Sigmoid colon (tissue), 7 donors: ENCODE data around the gene ZNF710. TPM values are rescaled to one million over a fixed set of nuclear protein-coding genes. Genes with fewer than 3 reads are reported as not detected.

Source experiments
- DNase-seq: peaks from one replicate; pipeline ENCODE4 v3.0.0-alpha.2; 2019
- H3K27ac ChIP-seq, 4 donors: fragments of 200-600 bp; sonication (generic); one replicate each; pipeline ENCODE4 v1.5.1; 2016 to 2019; ENCODE audit warnings: mild to moderate bottlenecking in 1 of 4
- H3K27me3 ChIP-seq, 3 donors: fragments of 200-600 bp; sonication (generic); one replicate each; pipeline ENCODE4 v1.5.1; 2019; ENCODE audit warnings: mild to moderate bottlenecking in 1 of 3
- H3K36me3 ChIP-seq, 4 donors: fragments of 200-600 bp; sonication (generic); one replicate each; pipeline ENCODE4 v1.5.1; 2016 to 2019
- H3K4me1 ChIP-seq, 4 donors: fragments of 200-600 bp; sonication (generic); one replicate each; pipeline ENCODE4 v1.5.1; 2017 to 2019
- H3K4me3 ChIP-seq, 4 donors: fragments of 200-600 bp; sonication (generic); one replicate each; pipeline ENCODE4 v1.5.1; 2017 to 2019; ENCODE audit warnings: mild to moderate bottlenecking in 2 of 4, moderate library complexity in 1 of 4
- H3K9me3 ChIP-seq, 4 donors: fragments of 200-600 bp in 3 of 4; sonication (generic) in 3 of 4; one replicate each; pipeline versions ENCODE4 v1.5.1 to v1.6.1; 2013 to 2019
- EP300 ChIP-seq, 4 donors: sonication (generic); formaldehyde crosslinking; IDR thresholded peaks; one replicate each; pipeline ENCODE4 v1.6.1; 2017; ENCODE audit warnings: antibody characterized with exemption in 4 of 4
- POLR2A ChIP-seq, 2 donors: fragments of 450-650 bp; IDR thresholded peaks; one replicate each; pipeline ENCODE4 v1.6.1; 2016; ENCODE audit warnings: antibody characterized with exemption in 2 of 2, mild to moderate bottlenecking in 2 of 2, moderate library complexity in 2 of 2
- POLR2AphosphoS5 ChIP-seq, 4 donors: sonication (generic); formaldehyde crosslinking; IDR thresholded peaks; one replicate each; pipeline ENCODE4 v1.6.1; 2017; ENCODE audit warnings: antibody characterized with exemption in 4 of 4
- WGBS, 2 donors: extraction: QIAGEN DNeasy Blood & Tissue Kit; methylation state at CpG; one replicate each; pipeline ENCODE4 v1.1.7; 2013; 5-methylcytosine and 5-hydroxymethylcytosine counted together
- intact Hi-C: fragments of 100-400 bp; cut with DNase I; formaldehyde crosslinking; loops from one replicate; pipeline ENCODE4 v1.15.1; 2023
- polyA plus RNA-seq, 3 donors: library from polyadenylated mRNA; stranded (reverse); fragments of 200-250 nt; gene quantifications; one replicate each; pipeline ENCODE4 v1.2.3, GENCODE V29; 2013
- total RNA-seq, 4 donors: library from RNA; depleted of rRNA; stranded (reverse); fragments of >200 nt; gene quantifications; one replicate each; pipeline ENCODE4 v1.1.0, GENCODE V29; 2016
- TF ChIP-seq, protein P1 (sequence below), 4 experiments: fragments of 450-650 bp in 3 of 4; fragments of 200-600 bp in 1 of 4; IDR thresholded peaks; one replicate each; pipeline ENCODE4 v1.5.1; 2016 to 2019; ENCODE audit warnings: antibody characterized with exemption in 4 of 4, mild to moderate bottlenecking in 3 of 4, moderate library complexity in 2 of 4
- donor health status: healthy with polysubstance abuse.
- donor health status: Bipolar disorder and iron deficiency.
- donor health status: healthy.

The ZNF710 gene
- total and polyA plus RNA-seq, 7 donors: 5.3 to 28.2 (median 10.0) TPM

DNA sequence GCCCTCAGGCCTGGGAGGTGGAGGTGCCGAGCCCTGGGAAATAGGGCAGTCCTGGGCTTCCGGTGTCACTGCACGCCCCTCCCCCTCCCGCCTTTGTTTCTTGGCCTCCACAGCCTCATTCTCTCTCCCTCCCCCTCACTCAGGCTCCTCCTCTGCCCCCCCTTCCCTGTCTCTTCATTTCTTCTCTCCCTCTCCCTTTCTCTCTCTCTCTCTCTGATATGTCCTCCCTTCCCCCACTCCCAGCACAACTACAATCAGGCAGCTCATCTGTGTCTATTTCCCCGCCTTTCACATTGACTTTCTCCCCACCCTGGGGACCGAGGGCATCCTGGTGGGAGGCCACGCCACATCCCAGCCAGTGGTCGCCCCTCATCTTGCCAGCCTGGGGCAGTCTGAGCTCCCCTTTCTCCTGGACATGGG, 60.9 kb downstream of the ZNF710 start:
- TF ChIP-seq POLR2AphosphoS5 (IDR thresholded peaks at IDR 0.05) (no peak), EP300 (IDR thresholded peaks at IDR 0.05) (no peak), POLR2A (IDR thresholded peaks at IDR 0.05) (no peak)
- TF ChIP-seq, protein P1, sequence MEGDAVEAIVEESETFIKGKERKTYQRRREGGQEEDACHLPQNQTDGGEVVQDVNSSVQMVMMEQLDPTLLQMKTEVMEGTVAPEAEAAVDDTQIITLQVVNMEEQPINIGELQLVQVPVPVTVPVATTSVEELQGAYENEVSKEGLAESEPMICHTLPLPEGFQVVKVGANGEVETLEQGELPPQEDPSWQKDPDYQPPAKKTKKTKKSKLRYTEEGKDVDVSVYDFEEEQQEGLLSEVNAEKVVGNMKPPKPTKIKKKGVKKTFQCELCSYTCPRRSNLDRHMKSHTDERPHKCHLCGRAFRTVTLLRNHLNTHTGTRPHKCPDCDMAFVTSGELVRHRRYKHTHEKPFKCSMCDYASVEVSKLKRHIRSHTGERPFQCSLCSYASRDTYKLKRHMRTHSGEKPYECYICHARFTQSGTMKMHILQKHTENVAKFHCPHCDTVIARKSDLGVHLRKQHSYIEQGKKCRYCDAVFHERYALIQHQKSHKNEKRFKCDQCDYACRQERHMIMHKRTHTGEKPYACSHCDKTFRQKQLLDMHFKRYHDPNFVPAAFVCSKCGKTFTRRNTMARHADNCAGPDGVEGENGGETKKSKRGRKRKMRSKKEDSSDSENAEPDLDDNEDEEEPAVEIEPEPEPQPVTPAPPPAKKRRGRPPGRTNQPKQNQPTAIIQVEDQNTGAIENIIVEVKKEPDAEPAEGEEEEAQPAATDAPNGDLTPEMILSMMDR (IDR thresholded peaks at IDR 0.05): no peak
- Histone ChIP-seq H3K4me3 (peak overlapping the region in 2 of 4 donors; percentile 12 to 23), H3K4me1 (peaks cover 0 to 61% (median 48%) of the 10 kb centered on the region in 4 donors), H3K9me3 (no peaks in the 10 kb centered on the region), H3K27me3 (no peaks in the 10 kb centered on the region), H3K27ac (peak overlapping the region; percentile 52 to 83 (median 70)), H3K36me3 (peaks cover 0 to 2% (median 0%) of the 10 kb centered on the region in 4 donors)
- no peak for DNase-seq
- 12 to 50% methylated on average over 8 of the region's 8 CpGs for WGBS, 2 donors
- intact Hi-C loops: no loop called here

DNA sequence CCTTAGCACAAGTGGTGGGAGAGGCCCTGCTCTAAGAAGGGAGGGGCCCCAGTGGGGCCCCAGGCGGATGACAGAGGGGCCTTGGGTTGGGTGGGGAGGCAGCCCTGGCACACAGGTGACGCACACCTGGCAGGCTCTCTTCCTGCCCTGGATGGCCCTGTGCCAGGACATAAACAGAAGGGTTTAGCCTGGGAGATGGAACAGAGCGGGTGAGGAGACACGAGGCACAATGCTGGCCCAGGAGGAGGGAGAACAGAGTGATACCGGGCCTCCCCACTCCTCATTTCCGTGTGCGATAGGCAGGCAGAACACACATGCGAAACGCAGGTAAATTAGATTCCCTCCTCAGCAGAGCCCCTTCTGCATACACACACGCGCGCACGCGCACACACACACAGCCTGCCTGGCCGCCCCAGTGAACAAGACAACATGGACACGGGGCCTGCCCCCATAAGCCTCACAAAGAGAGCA, 61.4 kb downstream of the ZNF710 start:
- Histone ChIP-seq H3K27me3 (no peaks in the 10 kb centered on the region), H3K4me3 (no peak overlapping the region), H3K27ac (peak overlapping the region; percentile 52 to 83 (median 70)), H3K36me3 (peaks cover 0 to 7% (median under 1%) of the 10 kb centered on the region in 4 donors), H3K4me1 (peaks cover 0 to 61% (median 48%) of the 10 kb centered on the region in 4 donors), H3K9me3 (no peaks in the 10 kb centered on the region)
- no peak for DNase-seq
- intact Hi-C loops: no loop called here
- 27 to 65% methylated on average over 16 of the region's 16 CpGs for WGBS, 2 donors
- no peak for TF ChIP-seq POLR2A (IDR thresholded peaks at IDR 0.05)
- no peak for TF ChIP-seq EP300 (IDR thresholded peaks at IDR 0.05)
- no peak for TF ChIP-seq POLR2AphosphoS5 (IDR thresholded peaks at IDR 0.05)
- TF ChIP-seq, protein P1 (IDR thresholded peaks at IDR 0.05): no peak

DNA sequence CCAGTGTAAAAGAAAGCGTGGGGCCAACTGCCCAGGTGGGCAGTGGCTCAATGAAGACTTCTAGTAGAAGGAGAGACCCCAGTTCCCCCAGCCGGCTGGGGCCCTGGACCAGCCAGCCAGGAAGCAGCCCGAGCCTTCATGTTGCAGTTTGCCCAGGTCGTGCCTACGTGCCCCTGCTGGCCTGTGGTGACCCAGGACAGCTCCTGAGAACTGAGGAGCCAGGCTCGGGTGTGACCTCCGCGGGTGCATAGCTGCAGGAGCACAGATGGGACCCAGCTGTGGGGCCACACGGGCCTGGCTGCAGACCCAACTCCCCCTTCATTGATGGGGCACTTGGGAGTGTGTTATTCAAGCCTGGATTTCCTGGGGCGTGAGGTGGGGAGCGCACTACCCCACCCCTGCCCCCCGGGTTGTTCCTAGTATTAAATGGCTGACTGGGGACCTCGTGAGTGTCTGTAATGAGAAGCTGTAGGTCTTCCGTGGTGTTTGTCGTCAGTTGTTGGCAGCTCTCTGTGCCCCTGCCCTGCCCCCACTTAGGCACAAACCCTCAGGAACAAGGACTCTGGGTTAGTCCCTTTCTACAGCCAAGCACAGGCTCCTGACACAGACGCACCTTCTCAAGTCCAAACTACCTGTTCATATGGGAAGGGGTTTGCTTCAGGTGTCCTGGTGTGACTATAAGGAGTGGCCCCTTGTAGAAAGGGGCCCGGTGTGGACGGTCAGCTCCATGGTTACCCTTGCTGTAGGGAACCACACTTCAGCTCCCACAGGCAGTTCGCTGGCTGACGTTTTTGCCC, 62.0 kb downstream of the ZNF710 start:
- WGBS, 2 donors: 44 to 64% methylated on average over 20 of the region's 20 CpGs
- no peaks in the 10 kb centered on the region for H3K9me3 ChIP-seq
- no peaks in the 10 kb centered on the region for H3K27me3 ChIP-seq
- DNase-seq: no peak
- intact Hi-C loops: no loop called here
- no peak overlapping the region for H3K4me3 ChIP-seq
- TF ChIP-seq POLR2A (IDR thresholded peaks at IDR 0.05) (no peak), EP300 (IDR thresholded peaks at IDR 0.05) (no peak), POLR2AphosphoS5 (IDR thresholded peaks at IDR 0.05) (no peak)
- TF ChIP-seq, protein P1 (IDR thresholded peaks at IDR 0.05): no peak
- peaks cover 0 to 61% (median 48%) of the 10 kb centered on the region in 4 donors for H3K4me1 ChIP-seq
- peaks cover 0 to 13% (median 3%) of the 10 kb centered on the region in 4 donors for H3K36me3 ChIP-seq
- peak overlapping the region; percentile 68 to 83 (median 71) for H3K27ac ChIP-seq

- no peaks in the 10 kb centered on the region for H3K9me3 ChIP-seq
- peak in 1 of 4 donors; percentile 58 for TF ChIP-seq POLR2AphosphoS5 (IDR thresholded peaks at IDR 0.05)
- TF ChIP-seq POLR2A (IDR thresholded peaks at IDR 0.05): no peak
- TF ChIP-seq, protein P1 (IDR thresholded peaks at IDR 0.05): no peak
- no peak for TF ChIP-seq EP300 (IDR thresholded peaks at IDR 0.05)
- no peaks in the 10 kb centered on the region for H3K27me3 ChIP-seq
- H3K36me3 ChIP-seq: peaks cover 0 to 20% (median 7%) of the 10 kb centered on the region in 4 donors
- H3K4me1 ChIP-seq: peaks cover 0 to 59% (median 48%) of the 10 kb centered on the region in 4 donors
- DNase-seq: no peak
- no peak overlapping the region for H3K4me3 ChIP-seq
- intact Hi-C loops: no loop called here
- WGBS, 2 donors: 70 to 86% methylated on average over 11 of the region's 11 CpGs
- peak overlapping the region; percentile 70 to 83 (median 72) for H3K27ac ChIP-seq
Observed at GRCh38 chr15:90063770-90064247, 62.7 kb downstream of the ZNF710 start.
